ENCODE data around the gene C6orf120.
"Not testable (repeated sequence)": the region's sequence is repeated elsewhere in the genome, so short reads cannot be mapped to it uniquely, and the experiment has no call there.

Gene C6orf120

GRCh38 chr6:169678342-169678741 lies 23.6 kb upstream of the C6orf120 start:
- no peak overlapping the region for H3K4me3 ChIP-seq
- H3K27ac ChIP-seq = no peak overlapping the region
- DNase-seq (ENCODE audit: low spot score) = no peak
- TF ChIP-seq, protein P1, sequence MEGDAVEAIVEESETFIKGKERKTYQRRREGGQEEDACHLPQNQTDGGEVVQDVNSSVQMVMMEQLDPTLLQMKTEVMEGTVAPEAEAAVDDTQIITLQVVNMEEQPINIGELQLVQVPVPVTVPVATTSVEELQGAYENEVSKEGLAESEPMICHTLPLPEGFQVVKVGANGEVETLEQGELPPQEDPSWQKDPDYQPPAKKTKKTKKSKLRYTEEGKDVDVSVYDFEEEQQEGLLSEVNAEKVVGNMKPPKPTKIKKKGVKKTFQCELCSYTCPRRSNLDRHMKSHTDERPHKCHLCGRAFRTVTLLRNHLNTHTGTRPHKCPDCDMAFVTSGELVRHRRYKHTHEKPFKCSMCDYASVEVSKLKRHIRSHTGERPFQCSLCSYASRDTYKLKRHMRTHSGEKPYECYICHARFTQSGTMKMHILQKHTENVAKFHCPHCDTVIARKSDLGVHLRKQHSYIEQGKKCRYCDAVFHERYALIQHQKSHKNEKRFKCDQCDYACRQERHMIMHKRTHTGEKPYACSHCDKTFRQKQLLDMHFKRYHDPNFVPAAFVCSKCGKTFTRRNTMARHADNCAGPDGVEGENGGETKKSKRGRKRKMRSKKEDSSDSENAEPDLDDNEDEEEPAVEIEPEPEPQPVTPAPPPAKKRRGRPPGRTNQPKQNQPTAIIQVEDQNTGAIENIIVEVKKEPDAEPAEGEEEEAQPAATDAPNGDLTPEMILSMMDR (IDR thresholded peaks at IDR 0.05) = no peak

GRCh38 chr6:169684056-169684455 lies 17.9 kb upstream of the C6orf120 start:
- Histone ChIP-seq H3K4me3 (no peak overlapping the region), H3K27ac (no peak overlapping the region)
- no peak for DNase-seq (ENCODE audit: low spot score)
- TF ChIP-seq, protein P1 (IDR thresholded peaks at IDR 0.05) = no peak

DNA sequence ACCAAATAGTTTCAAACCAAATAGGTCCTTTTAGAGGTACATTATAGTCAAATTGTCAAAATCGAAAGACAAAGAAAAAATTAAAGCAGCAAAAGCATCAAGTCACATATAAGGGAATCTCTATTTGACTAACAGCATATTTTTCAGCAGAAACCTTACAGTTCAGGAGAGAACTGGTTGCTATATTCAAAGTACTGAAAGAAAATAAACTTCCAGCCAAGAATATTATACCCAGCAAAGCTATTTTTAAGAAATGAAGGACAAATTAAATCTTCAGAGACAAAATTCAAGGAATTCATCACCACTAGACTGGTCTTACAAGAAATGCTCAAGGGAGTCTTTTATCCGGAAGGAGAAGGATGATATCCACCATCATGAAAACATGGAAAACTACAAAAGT lies 16.1 kb upstream of the C6orf120 start:
- TF ChIP-seq, protein P1 (IDR thresholded peaks at IDR 0.05) = no peak
- DNase-seq (ENCODE audit: low spot score) = no peak
- Histone ChIP-seq H3K4me3 (no peak overlapping the region), H3K27ac (no peak overlapping the region)

GRCh38 chr6:169689287-169689686 lies 12.6 kb upstream of the C6orf120 start:
- TF ChIP-seq, protein P1 (IDR thresholded peaks at IDR 0.05) = no peak
- DNase-seq (ENCODE audit: low spot score) = no peak
- Histone ChIP-seq H3K27ac (no peak overlapping the region), H3K4me3 (no peak overlapping the region)

GRCh38 chr6:169691260-169691659 lies 10.7 kb upstream of the C6orf120 start:
- no peak overlapping the region for H3K27ac ChIP-seq

GRCh38 chr6:169692516-169692915 lies 9.4 kb upstream of the C6orf120 start:
- TF ChIP-seq, protein P1 (IDR thresholded peaks at IDR 0.05) = no peak
- Histone ChIP-seq H3K4me3 (no peak overlapping the region), H3K27ac (no peak overlapping the region)
- no peak for DNase-seq (ENCODE audit: low spot score)

More at GRCh38 chr6:169691260-169691659, 10.7 kb upstream of the C6orf120 start:
- H3K4me3 ChIP-seq = no peak overlapping the region
- DNase-seq (ENCODE audit: low spot score) = no peak
- TF ChIP-seq, protein P1 (IDR thresholded peaks at IDR 0.05) = no peak

DNA sequence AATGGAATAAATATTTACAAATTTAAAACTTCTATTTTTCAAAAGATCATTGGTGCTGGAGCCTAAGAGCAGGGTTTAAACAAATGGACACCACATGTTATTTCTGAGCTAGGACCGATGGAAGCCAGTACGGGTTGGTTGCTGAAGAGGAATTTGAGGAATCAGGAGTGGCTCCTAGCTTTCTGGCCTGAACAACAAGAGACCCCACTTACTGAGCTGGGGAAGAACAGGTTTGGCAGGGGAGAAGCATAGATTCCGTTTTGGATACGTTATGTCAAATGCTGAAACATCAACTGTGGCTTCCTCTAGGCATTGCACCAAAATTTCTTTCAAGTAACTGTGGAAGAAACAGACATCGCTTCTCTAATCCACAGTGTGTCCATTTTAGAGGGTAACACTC lies 6.8 kb upstream of the C6orf120 start:
- Histone ChIP-seq H3K27ac (no peak overlapping the region), H3K4me3 (no peak overlapping the region)
- DNase-seq (ENCODE audit: low spot score) = no peak
- TF ChIP-seq, protein P1 (IDR thresholded peaks at IDR 0.05) = no peak

- DNase-seq (ENCODE audit: low spot score); H3K4me3 ChIP-seq; H3K27ac ChIP-seq: not testable (repeated sequence)
These were observed 4.8 kb upstream of the C6orf120 start for GRCh38 chr6:169697115-169697514.

All from coronary artery (tissue), 2 donors.